Gastroesophageal sphincter (tissue), 4 donors: ENCODE data around the gene NYAP1. TPM values are rescaled to one million over a fixed set of nuclear protein-coding genes. Genes with fewer than 3 reads are reported as not detected.
A peak's percentile ranks its signal among the peaks of the same experiment; 100 is the strongest.
"Not testable (repeated sequence)": the region's sequence is repeated elsewhere in the genome, so short reads cannot be mapped to it uniquely, and the experiment has no call there.

ENCODE experiments used
- ATAC-seq: fragments of 150-250 bp; one replicate; pipeline ENCODE4 v1.9.1; 2016; ENCODE audit warnings: mild to moderate bottlenecking, moderate library complexity
- H3K27ac ChIP-seq, 4 donors: fragments of 200-600 bp; sonication (generic) in 3 of 4; 1 replicate in 3 of 4; 2 replicates in 1 of 4; pipeline ENCODE4 v1.5.1; 2016 to 2019
- H3K27me3 ChIP-seq: fragments of 200-600 bp; sonication (generic); one replicate; pipeline ENCODE4 v1.5.1; 2019
- H3K36me3 ChIP-seq, 2 donors: fragments of 200-600 bp; sonication (generic); one replicate each; pipeline ENCODE4 v1.5.1; 2019; ENCODE audit warnings: control low read depth in 1 of 2
- H3K4me1 ChIP-seq, 3 donors: fragments of 200-600 bp; sonication (generic); 1 replicate in 2 of 3; 2 replicates in 1 of 3; pipeline ENCODE4 v1.5.1; 2016 to 2019; ENCODE audit warnings: control low read depth in 2 of 3
- H3K4me3 ChIP-seq, 2 donors: fragments of 200-600 bp; sonication (generic); one replicate each; pipeline ENCODE4 v1.5.1; 2019; ENCODE audit warnings: mild to moderate bottlenecking in 1 of 2, moderate library complexity in 1 of 2
- H3K9me3 ChIP-seq, 3 donors: fragments of 200-600 bp; sonication (generic); one replicate each; pipeline ENCODE4 v1.5.1; 2017 to 2019; ENCODE audit warnings: control low read depth in 2 of 3
- EP300 ChIP-seq: sonication (generic); formaldehyde crosslinking; IDR thresholded peaks from one replicate; pipeline ENCODE4 v1.6.1; 2017; ENCODE audit warnings: antibody characterized with exemption, mild to moderate bottlenecking
- POLR2A ChIP-seq, 2 donors: fragments of 450-650 bp; IDR thresholded peaks; one replicate each; pipeline ENCODE4 v1.6.1; 2017; ENCODE audit warnings: antibody characterized with exemption in 2 of 2, mild to moderate bottlenecking in 2 of 2, moderate library complexity in 1 of 2
- POLR2AphosphoS5 ChIP-seq: sonication (generic); formaldehyde crosslinking; IDR thresholded peaks from one replicate; pipeline ENCODE4 v1.6.1; 2017; ENCODE audit warnings: antibody characterized with exemption
- WGBS, 2 donors: methylation state at CpG; one replicate each; pipeline ENCODE4 v1.1.5; 2018; ENCODE audit warnings: low coverage in 1 of 2; 5-methylcytosine and 5-hydroxymethylcytosine counted together
- total RNA-seq, 4 donors: library from RNA; depleted of rRNA; stranded (reverse); fragments of >200 nt; gene quantifications; one replicate each; pipeline ENCODE4 v1.1.0, GENCODE V29; 2016
- TF ChIP-seq, protein P1 (sequence below), 4 experiments: fragments of 200-600 bp in 2 of 4; fragments of 450-650 bp in 2 of 4; sonication (generic) in 1 of 4; IDR thresholded peaks; one replicate each; pipeline ENCODE4 v1.5.1; 2017 to 2019; ENCODE audit warnings: antibody characterized with exemption in 4 of 4, mild to moderate bottlenecking in 2 of 4, moderate library complexity in 2 of 4

The NYAP1 gene
- total RNA-seq, 4 donors from 2014 or later = 0.94 to 3.1 (median 1.8) TPM

GRCh38 chr7:100491192-100491578, 7.5 kb downstream of the NYAP1 start:
- no peak for TF ChIP-seq POLR2A (IDR thresholded peaks at IDR 0.05)
- TF ChIP-seq, protein P1, sequence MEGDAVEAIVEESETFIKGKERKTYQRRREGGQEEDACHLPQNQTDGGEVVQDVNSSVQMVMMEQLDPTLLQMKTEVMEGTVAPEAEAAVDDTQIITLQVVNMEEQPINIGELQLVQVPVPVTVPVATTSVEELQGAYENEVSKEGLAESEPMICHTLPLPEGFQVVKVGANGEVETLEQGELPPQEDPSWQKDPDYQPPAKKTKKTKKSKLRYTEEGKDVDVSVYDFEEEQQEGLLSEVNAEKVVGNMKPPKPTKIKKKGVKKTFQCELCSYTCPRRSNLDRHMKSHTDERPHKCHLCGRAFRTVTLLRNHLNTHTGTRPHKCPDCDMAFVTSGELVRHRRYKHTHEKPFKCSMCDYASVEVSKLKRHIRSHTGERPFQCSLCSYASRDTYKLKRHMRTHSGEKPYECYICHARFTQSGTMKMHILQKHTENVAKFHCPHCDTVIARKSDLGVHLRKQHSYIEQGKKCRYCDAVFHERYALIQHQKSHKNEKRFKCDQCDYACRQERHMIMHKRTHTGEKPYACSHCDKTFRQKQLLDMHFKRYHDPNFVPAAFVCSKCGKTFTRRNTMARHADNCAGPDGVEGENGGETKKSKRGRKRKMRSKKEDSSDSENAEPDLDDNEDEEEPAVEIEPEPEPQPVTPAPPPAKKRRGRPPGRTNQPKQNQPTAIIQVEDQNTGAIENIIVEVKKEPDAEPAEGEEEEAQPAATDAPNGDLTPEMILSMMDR (IDR thresholded peaks at IDR 0.05) = no peak
- no peak for TF ChIP-seq POLR2AphosphoS5
- TF ChIP-seq EP300 = no peak
- peaks cover 0 to 10% of the 10 kb centered on the region in 2 donors for H3K36me3 ChIP-seq
- H3K27me3 ChIP-seq = peaks cover 5% of the 10 kb centered on the region
- H3K4me1 ChIP-seq = peaks cover 0 to 23% (median 4%) of the 10 kb centered on the region in 3 donors
- no peak for ATAC-seq
- no peaks in the 10 kb centered on the region for H3K9me3 ChIP-seq
- H3K27ac ChIP-seq = no peak overlapping the region
- WGBS, 2 donors = 92 to 100% methylated on average over 1 to 2 of the region's 5 CpGs
- no peak overlapping the region for H3K4me3 ChIP-seq

- Histone ChIP-seq H3K9me3 (no peaks in the 10 kb centered on the region), H3K4me1 (peaks cover 0 to 23% (median 4%) of the 10 kb centered on the region in 3 donors), H3K27ac (peak overlapping the region in 2 of 4 donors; percentile 49 to 59), H3K27me3 (peaks cover 5% of the 10 kb centered on the region), H3K4me3 (peak overlapping the region in 1 of 2 donors; percentile 49), H3K36me3 (peaks cover 0 to 10% of the 10 kb centered on the region in 2 donors)
- ATAC-seq = no peak
- 80 to 100% methylated on average over 2 to 5 of the region's 5 CpGs for WGBS, 2 donors
- TF ChIP-seq EP300 (no peak), POLR2A (IDR thresholded peaks at IDR 0.05) (no peak), POLR2AphosphoS5 (no peak)
- TF ChIP-seq, protein P1 (IDR thresholded peaks at IDR 0.05) = no peak
Measured at GRCh38 chr7:100492738-100493475, 9.2 kb downstream of the NYAP1 start.

DNA sequence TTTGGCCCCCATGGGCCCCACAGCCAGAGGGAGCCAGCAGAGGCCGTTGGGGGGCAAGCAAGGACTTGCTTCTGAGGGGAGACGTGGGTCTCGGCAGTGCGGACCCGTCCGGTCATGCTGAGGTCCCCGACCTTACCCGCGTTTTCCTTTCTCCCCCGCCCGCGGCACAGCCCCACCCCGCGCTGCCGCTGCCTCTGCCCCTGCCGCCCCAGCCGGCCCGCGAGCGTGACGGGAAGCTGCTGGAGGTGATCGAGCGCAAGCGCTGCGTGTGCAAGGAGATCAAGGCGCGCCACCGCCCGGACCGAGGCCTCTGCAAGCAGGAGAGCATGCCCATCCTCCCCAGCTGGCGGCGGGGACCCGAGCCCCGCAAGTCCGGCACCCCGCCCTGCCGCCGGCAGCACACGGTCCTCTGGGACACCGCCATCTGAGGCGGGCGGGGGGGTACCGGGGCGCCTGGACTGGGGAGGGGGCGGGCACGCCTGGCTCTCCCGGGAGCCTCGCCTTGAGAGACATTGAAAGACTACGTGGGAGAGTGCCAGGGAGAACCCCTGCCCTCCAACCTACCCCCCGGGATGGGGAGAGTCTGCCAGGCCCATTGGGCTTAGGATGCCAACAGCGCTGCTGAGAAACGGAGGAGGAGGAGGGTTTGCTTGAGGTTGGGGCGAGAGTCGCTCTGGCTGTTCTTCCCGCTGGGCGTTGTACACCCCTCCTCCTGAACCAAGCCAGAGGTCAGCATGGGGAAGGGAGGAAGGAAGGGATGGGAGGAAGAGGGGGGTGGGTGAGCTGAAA, 9.9 kb downstream of the NYAP1 start:
- Histone ChIP-seq H3K9me3 (no peaks in the 10 kb centered on the region), H3K36me3 (peaks cover 0 to 4% of the 10 kb centered on the region in 2 donors), H3K27me3 (peaks cover 5% of the 10 kb centered on the region), H3K4me3 (peak overlapping the region; percentile 19 to 49), H3K4me1 (peaks cover 0 to 23% (median 4%) of the 10 kb centered on the region in 3 donors), H3K27ac (peak overlapping the region in 2 of 4 donors; percentile 49 to 59)
- TF ChIP-seq, protein P1 (IDR thresholded peaks at IDR 0.05) = peak in 1 of 4 experiments; percentile 44
- no peak for TF ChIP-seq POLR2AphosphoS5
- 0 to 11% methylated on average over 3 to 5 of the region's 56 CpGs for WGBS, 2 donors
- ATAC-seq = peak; percentile 59

- Histone ChIP-seq H3K27ac (no peak overlapping the region), H3K4me3 (no peak overlapping the region), H3K27me3 (no peaks in the 10 kb centered on the region), H3K9me3 (no peaks in the 10 kb centered on the region), H3K4me1 (peaks cover 0 to 13% (median 4%) of the 10 kb centered on the region in 3 donors), H3K36me3 (no peaks in the 10 kb centered on the region)
- no peak for TF ChIP-seq POLR2AphosphoS5
- no peak for TF ChIP-seq EP300
- TF ChIP-seq, protein P1 (IDR thresholded peaks at IDR 0.05) = no peak
- no peak for TF ChIP-seq POLR2A (IDR thresholded peaks at IDR 0.05)
- 76 to 93% methylated on average over 4 to 6 of the region's 6 CpGs for WGBS, 2 donors
- ATAC-seq = no peak
Measured at GRCh38 chr7:100496509-100496908, 12.8 kb downstream of the NYAP1 start.

- not testable (repeated sequence) for H3K4me1 ChIP-seq, ATAC-seq, H3K27ac ChIP-seq, H3K27me3 ChIP-seq, H3K4me3 ChIP-seq, H3K9me3 ChIP-seq, H3K36me3 ChIP-seq
- WGBS, 2 donors = 82 to 83% methylated on average over 2 of the region's 2 CpGs
Measured at GRCh38 chr7:100500743-100501142, 17.0 kb downstream of the NYAP1 start.

DNA sequence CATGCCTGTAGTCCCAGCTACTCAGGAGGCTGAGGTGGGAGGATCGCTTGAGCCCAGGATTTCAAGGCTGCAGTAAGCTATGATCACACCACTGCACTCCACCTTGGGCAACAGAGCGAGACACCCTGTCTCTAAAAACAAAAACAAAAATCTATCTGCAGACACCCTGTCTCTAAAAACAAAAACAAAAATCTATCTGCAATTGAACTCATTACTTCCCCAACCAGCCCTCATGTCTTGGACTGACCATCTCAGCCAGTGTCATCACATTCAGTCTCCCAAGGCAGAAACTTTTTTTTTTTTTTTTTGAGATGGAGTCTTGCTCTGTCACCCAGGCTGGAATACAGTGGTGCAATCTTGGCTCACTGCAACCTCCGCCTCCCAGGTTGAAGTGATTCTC, 20.3 kb downstream of the NYAP1 start:
- not testable (repeated sequence) for H3K4me1 ChIP-seq, H3K27me3 ChIP-seq, ATAC-seq, H3K4me3 ChIP-seq, H3K36me3 ChIP-seq, H3K27ac ChIP-seq, H3K9me3 ChIP-seq
- WGBS, 2 donors = 100% methylated on average over 1 of the region's 3 CpGs; no CpG with 5 or more reads in 1 of the 2 donors
